GM04504 (cell line): ENCODE data around the gene TRAF6.

Experiments used
- DNase-seq: peaks from one replicate; pipeline ENCODE4 v3.0.0-alpha.2; 2012; ENCODE audit warnings: low read depth

TRAF6 gene

GRCh38 chr11:36458129-36458915, 51.8 kb downstream of the TRAF6 start:
- DNase-seq: no peak

DNA sequence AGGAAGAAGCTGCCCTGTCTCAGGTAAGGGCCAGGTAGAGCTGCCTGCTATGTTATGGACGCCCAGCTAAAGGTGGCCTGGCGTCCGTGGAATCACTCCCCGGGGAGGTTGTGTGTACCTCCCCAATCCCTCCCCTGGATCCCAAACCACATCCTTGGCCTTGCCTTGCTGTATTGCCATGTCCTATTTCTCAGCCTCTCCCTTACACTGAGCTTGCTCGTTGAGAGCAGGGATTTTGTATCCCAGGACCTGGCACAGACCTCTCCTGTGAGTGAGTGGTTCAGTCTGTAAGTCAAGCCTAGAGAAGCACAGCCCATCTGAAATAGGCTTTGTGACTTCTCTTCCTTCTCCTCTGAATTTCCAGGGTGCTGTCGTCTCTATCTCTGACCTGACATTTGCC, 53.9 kb downstream of the TRAF6 start:
- peak; percentile 34 for DNase-seq

GRCh38 chr11:36455658-36456111, 54.4 kb downstream of the TRAF6 start:
- peak; percentile 97 for DNase-seq

DNA sequence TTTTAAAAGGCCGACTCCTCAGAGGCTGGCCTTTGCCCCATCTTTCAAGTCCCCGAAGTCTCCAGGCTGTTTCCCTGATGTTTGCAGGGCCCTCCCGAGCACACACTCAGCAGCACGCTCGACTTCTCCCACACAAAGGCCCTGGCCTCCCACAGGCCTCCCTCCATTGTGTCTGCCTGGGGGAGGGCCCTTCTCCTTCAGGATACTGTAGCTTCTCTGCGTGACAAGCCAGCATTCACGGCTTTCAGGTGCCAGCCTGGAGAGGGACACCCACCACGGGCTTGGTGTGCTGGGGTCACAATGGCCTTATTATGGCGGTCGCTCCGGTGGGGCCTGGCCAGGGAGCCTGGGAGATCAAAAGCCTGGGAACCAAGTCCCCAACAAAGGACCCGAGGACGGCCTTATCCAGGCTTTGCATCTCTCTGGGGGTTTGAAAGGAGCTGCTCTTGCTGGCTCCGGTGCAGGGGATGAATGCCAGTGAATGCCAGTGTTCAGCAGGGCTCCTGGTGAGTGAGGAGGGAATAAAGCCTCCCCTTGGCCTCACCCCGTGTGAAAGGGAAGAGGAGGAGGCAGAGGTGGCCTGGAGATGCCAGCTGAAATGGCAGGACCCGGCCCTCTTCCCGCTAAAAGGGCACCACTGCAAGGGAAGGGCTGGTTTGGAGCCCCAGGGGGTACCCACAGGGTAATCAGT, 55.0 kb downstream of the TRAF6 start:
- DNase-seq: no peak

GRCh38 chr11:36454551-36454940, 55.5 kb downstream of the TRAF6 start:
- no peak for DNase-seq

DNA sequence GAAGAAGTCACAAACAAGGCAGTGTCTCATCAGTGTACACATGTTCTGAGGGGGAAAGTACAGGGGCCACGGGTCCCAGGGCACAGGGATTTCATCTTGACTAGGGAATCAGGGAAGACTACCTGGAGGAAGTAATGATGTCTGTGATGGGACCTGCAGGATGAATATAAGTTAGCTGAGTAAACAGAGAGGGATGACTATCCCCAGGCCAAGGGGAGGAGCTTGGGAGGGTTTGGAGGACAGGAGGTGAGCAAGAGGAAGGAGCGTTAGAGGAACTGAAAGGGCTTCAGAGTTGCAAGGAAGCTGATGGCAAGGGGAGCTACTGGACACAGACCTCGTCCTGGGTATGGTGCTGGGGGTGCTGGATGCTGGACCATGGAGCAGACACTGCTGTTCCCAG, 56.4 kb downstream of the TRAF6 start:
- DNase-seq: no peak

- DNase-seq: no peak
Observed at GRCh38 chr11:36452961-36453360, 57.1 kb downstream of the TRAF6 start.

- no peak for DNase-seq
Observed at GRCh38 chr11:36452236-36452940, 57.7 kb downstream of the TRAF6 start.

DNA sequence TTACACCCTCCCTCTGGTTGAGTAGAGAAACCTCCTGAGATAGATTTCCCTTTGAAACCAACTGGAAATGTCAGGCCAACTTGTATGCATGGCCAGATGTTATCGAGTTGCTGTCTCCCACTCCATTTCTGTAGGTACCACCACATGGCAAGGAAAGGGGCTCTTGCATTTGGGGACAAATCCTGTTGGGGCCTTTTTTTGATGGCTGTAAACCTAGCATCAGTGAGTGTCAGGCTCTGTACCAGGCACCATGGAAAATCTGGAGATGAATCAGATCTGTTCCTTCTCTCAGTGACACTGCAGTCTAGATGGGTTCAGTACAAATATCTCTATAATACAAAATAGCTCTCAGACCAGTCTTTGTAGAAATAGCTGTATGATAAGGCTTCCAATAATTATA, 58.4 kb downstream of the TRAF6 start:
- no peak for DNase-seq

DNA sequence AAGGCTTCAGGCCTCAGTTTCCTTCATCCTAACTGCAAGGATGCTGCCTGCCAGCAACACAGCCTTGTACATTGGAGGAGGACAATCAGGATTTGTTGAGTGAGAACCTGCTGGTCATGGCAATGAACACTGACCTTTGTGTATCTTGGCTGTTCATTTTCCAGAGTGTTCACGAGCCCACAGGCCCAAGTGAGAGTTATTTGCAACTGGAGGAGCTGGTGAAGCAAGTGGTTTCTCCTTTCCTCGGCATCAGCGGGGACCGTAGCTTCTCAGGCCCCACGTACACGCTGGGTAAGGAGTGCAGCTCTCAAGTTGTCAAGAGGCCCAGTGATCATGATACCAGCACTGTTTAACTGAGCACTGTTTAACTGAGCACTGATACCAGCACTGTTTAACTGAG, 59.0 kb downstream of the TRAF6 start:
- no peak for DNase-seq

- DNase-seq: no peak
Observed at GRCh38 chr11:36450110-36450572, 59.9 kb downstream of the TRAF6 start.

DNA sequence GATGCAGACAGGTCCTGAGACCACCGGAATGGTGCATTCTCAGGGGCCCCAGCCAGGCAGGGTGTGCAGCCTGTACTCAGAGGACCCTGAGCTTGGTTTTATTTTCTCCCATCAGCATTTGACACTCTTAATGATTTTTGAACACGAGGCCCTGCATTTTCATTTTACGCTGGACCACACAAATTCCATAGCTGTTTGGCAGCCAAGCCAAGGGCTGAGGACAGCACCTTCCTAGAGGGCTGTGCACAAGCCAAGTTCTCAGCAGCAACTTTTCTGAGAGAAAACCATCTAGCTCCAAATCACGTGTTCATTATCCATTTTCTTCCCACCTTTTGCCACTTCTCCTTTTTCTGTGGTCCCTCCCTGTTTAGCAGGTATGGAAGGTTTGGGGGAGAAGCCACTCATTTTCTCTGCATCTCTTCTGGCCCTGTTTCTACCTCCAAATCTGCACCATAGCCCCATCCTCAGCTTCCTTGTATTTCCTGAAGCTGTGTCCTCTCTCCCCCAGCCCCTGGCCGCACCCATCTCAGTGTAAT, 60.4 kb downstream of the TRAF6 start:
- DNase-seq: no peak

- DNase-seq: no peak
Observed at GRCh38 chr11:36447947-36448346, 62.1 kb downstream of the TRAF6 start.

DNA sequence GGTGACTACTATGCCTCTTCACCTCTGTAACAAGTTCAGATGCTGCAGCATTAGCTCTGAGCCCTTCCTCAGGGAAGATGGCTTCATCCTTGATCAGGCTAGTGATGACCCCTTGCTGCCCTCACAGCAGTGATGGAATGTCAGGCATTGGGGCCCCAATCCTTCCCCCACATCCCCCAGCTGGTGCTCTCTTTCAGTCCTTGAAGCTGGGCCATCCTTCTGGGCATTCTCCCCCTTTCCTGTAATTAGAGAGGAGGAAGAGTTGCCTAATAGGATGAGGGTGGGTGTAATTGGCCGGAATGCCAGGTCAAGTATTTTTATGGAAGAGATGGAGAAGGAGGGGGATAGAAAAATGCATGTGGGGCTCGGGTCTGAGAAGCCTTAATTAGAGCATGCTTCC, 62.6 kb downstream of the TRAF6 start:
- no peak for DNase-seq

DNA sequence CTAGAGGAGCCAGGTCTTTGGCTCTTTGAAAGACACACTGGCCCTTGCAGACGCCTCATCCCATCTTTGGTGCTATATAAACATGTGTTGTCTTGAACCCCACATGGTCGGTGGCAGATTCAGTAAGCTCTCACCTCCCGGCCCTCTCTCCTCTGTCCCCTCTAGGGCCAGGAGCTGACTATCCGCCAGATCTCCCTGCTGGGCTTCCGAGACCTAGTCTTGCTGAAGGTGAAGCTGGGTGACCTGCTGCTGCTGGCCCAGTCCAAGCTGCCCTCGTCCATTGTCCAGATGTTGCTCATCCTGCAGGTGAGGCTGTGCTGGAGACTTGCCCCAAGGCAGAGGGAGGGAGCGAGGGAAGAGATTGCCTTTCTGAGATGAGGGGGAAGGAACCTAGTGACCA, 63.9 kb downstream of the TRAF6 start:
- no peak for DNase-seq

GRCh38 chr11:36443661-36444060, 66.4 kb downstream of the TRAF6 start:
- DNase-seq: no peak

- DNase-seq: no peak
Observed at GRCh38 chr11:36441610-36442208, 68.4 kb downstream of the TRAF6 start.

DNA sequence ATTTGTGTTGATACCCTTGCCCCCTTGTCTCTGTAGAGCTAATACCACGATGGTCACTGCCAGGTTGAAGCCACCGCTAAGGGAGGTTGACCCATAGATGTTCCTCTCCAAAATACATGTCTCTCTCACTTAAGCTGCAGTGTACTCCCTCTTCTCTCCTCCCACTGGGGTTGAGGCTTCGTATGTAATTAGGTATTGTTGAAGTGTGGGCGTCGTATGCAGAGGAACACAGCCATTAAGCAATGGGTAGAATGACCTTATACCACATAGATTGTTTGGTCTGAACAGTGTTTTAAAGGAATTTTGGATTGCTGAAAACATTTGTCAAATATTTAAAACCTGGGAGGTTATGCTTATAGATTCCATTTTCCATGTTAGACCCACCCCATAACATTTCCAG, 71.9 kb downstream of the TRAF6 start:
- no peak for DNase-seq

DNA sequence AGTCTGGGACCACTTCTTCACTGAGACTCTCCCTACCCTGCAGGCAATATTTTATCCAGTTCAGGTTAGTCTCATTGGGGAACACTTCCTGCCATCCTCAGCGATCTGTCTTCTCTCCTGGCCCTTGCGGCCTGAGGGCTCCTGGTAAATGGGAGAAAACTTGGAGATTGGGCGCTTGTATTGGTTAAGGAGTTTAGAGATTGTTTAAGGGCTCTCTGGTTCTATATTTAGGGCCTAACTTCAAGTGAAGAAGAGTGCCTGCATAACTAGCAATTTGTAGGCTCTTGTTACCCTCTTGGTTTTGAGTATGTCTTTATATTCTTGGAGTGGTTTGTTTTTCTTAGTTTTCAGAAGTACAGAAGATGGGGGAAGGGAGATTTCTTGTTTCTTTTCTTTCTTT, 72.7 kb downstream of the TRAF6 start:
- no peak for DNase-seq
